ENCODE data around the gene HMG20B. TPM values are rescaled to one million over a fixed set of nuclear protein-coding genes. Genes with fewer than 3 reads are reported as not detected.
A peak's percentile ranks its signal among the peaks of the same experiment; 100 is the strongest.

The HMG20B gene
- total RNA-seq, 6 experiments from 2014 or later: 73.5 to 90.1 (median 78.3) TPM

DNA sequence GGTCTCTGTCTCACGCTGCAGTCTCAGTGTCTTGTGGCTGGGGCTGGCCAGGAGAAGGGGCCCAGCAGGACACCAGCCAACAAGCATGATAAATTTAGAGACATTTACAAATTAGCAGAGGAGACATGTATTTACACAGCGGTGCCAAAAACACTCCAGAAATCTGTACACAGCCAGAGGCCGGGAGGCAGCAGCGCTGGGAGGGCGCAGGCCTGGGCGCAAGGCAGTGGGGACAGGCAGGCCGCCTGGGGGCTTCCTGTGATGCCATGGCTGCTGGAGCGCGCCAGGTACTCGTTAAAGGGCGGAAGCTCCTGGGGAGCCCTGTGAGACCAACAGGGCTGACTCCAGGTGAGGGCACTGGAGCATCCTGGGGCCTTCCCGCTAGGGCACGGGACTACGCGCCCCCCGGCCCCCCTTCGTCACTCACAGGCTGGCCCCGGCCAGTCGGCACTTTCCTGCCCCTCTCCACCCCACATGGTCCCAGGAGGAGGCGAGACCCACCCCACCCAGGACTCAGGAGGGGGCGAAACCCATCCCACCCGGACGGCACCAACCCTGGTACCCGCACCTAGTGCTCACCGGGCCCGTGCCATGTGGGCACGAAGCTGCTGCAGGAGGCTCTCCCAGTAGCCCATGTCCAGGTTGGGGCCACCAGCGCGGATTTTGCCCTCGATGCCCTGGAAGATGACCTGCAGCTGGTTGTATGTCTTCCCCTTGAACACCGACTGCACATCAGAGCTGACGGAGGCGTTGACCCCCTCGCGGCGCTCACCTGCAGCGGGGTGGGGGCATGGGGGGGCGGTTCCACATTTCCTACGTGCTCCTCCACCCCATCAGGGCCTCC is 41.3 kb downstream of the HMG20B start:
- H3K4me3 Mint-ChIP-seq: no peak overlapping the region
- H3K36me3 Mint-ChIP-seq (ENCODE audit: low read depth): peaks cover 6% of the 10 kb centered on the region
- DNase-seq: no peak
- H3K4me1 Mint-ChIP-seq (ENCODE audit: low read depth): no peaks in the 10 kb centered on the region
- no peaks in the 10 kb centered on the region for H3K9me3 Mint-ChIP-seq
- TF ChIP-seq, protein P1, sequence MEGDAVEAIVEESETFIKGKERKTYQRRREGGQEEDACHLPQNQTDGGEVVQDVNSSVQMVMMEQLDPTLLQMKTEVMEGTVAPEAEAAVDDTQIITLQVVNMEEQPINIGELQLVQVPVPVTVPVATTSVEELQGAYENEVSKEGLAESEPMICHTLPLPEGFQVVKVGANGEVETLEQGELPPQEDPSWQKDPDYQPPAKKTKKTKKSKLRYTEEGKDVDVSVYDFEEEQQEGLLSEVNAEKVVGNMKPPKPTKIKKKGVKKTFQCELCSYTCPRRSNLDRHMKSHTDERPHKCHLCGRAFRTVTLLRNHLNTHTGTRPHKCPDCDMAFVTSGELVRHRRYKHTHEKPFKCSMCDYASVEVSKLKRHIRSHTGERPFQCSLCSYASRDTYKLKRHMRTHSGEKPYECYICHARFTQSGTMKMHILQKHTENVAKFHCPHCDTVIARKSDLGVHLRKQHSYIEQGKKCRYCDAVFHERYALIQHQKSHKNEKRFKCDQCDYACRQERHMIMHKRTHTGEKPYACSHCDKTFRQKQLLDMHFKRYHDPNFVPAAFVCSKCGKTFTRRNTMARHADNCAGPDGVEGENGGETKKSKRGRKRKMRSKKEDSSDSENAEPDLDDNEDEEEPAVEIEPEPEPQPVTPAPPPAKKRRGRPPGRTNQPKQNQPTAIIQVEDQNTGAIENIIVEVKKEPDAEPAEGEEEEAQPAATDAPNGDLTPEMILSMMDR (IDR thresholded peaks at IDR 0.05): no peak
- peaks cover 1% of the 10 kb centered on the region; the same call in 1 of the 2 replicates for H3K27me3 Mint-ChIP-seq (ENCODE audit: insufficient read depth)
- no peak overlapping the region for H3K27ac Mint-ChIP-seq

DNA sequence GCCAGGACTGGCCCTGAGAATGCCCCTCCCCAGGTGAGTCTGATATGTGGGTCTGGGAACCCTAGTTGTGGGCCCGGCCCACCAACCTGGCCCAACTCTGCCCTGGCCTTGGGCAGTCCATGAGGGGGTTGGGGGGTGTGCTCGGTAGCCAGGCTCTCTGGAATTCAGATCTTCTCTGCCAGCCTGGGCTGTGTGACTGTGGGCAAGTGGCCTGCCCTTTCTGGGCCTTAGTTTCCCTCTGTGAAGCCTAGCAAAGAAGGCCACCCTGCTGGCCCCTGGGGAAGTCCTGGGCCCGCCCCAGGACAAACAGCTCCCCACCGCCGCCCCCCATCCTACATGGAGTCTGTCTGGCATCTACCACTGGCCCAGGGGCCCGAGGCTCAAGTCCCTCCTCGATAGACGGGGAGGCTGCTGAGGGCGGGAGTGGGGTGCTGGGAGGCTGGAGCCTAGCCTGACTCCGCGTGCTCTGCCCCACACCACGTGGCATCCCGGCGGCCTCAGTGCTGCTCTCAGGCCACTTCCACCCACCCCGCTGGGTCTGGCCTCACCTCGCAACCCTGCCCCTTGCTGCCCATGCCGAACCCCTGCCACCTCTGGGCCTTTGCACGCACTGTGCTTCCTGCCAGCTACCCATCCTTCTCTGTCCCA is 42.2 kb downstream of the HMG20B start:
- H3K4me1 Mint-ChIP-seq (ENCODE audit: low read depth): no peaks in the 10 kb centered on the region
- peaks cover 6% of the 10 kb centered on the region for H3K36me3 Mint-ChIP-seq (ENCODE audit: low read depth)
- no peaks in the 10 kb centered on the region for H3K9me3 Mint-ChIP-seq
- TF ChIP-seq, protein P1 (IDR thresholded peaks at IDR 0.05): no peak
- DNase-seq: no peak
- no peak overlapping the region for H3K27ac Mint-ChIP-seq
- no peak overlapping the region for H3K4me3 Mint-ChIP-seq
- H3K27me3 Mint-ChIP-seq (ENCODE audit: insufficient read depth): peaks cover 1% of the 10 kb centered on the region; the same call in 1 of the 2 replicates

DNA sequence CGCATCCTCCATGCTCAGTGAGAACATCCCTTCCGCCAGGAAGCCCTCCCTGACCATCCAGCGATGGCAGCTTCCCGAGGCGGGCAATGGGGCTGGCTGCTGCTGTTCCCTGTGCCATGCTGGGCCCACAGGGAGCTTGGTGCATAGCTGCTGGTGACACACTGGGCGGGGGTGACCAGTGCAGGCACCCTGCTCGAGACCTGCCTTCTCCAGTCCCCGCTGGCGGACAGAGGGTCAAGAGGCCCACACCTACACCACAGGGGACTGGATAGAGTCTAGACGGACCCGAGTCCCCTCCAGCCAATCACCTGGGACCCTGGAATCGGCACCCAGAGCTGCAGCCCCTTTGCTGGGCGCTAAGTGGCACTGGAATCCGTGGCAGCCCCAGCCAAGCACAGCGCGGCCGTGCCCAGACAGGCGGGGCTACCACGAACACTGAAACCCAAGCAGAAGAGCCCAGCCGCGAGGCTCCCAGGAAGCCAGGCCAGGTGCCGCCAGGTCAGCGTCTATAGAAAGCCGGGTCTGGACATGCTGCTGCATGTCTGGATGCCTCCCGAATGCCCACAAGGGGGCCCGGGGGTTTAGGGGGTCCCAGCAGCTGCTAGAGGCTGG is 42.9 kb downstream of the HMG20B start:
- TF ChIP-seq, protein P1 (IDR thresholded peaks at IDR 0.05): 0 out of 2 replicates have a peak, but pooled peaks have one; percentile 11
- H3K4me3 Mint-ChIP-seq: no peak overlapping the region
- H3K27ac Mint-ChIP-seq: no peak overlapping the region
- H3K9me3 Mint-ChIP-seq: no peaks in the 10 kb centered on the region
- no peaks in the 10 kb centered on the region for H3K4me1 Mint-ChIP-seq (ENCODE audit: low read depth)
- peaks cover 6% of the 10 kb centered on the region for H3K36me3 Mint-ChIP-seq (ENCODE audit: low read depth)
- H3K27me3 Mint-ChIP-seq (ENCODE audit: insufficient read depth): peaks cover 1% of the 10 kb centered on the region; the same call in 1 of the 2 replicates
- no peak for DNase-seq

GRCh38 chr19:3617463-3617862 is 44.7 kb downstream of the HMG20B start:
- no peaks in the 10 kb centered on the region for H3K9me3 Mint-ChIP-seq
- no peaks in the 10 kb centered on the region for H3K4me1 Mint-ChIP-seq (ENCODE audit: low read depth)
- TF ChIP-seq, protein P1 (IDR thresholded peaks at IDR 0.05): no peak
- no peak overlapping the region for H3K4me3 Mint-ChIP-seq
- no peak for DNase-seq
- H3K27me3 Mint-ChIP-seq (ENCODE audit: insufficient read depth): peaks cover 1% of the 10 kb centered on the region; the same call in 1 of the 2 replicates
- H3K36me3 Mint-ChIP-seq (ENCODE audit: low read depth): peaks cover 4% of the 10 kb centered on the region; the same call in 1 of the 2 replicates
- H3K27ac Mint-ChIP-seq: no peak overlapping the region

GRCh38 chr19:3618144-3618810 is 45.5 kb downstream of the HMG20B start:
- H3K9me3 Mint-ChIP-seq: no peaks in the 10 kb centered on the region
- H3K4me1 Mint-ChIP-seq (ENCODE audit: low read depth): no peaks in the 10 kb centered on the region
- H3K4me3 Mint-ChIP-seq: no peak overlapping the region
- H3K27me3 Mint-ChIP-seq (ENCODE audit: insufficient read depth): peaks cover 4% of the 10 kb centered on the region; the same call in 1 of the 2 replicates
- DNase-seq: no peak
- H3K36me3 Mint-ChIP-seq (ENCODE audit: low read depth): peaks cover 9% of the 10 kb centered on the region; the same call in 1 of the 2 replicates
- TF ChIP-seq, protein P1 (IDR thresholded peaks at IDR 0.05): peak; percentile 97
- H3K27ac Mint-ChIP-seq: no peak overlapping the region
